Cardiac fibroblast (primary cell): ENCODE results near the gene ATP8A1.

Experiments used
- DNase-seq, 2 donors: peaks; one replicate each; pipeline versions ENCODE4 v3.0.0 to v3.0.0-alpha.2; 2010; ENCODE audit warnings: low read depth in 2 of 2
- H3K4me3 ChIP-seq, 2 donors: replicated peaks in 1 of 2; 1 replicate in 1 of 2; 2 replicates in 1 of 2; pipeline ENCODE4 v1.5.1; 2011; ENCODE audit warnings: low read depth in 2 of 2, low read length in 2 of 2, mild to moderate bottlenecking in 2 of 2, moderate library complexity in 1 of 2
- CTCF ChIP-seq: IDR thresholded peaks from one replicate; pipeline ENCODE4 v1.5.1; 2011; ENCODE audit warnings: low read depth, mild to moderate bottlenecking, low read length, inconsistent platforms

Gene ATP8A1

GRCh38 chr4:42366959-42367358 lies 289.9 kb downstream of the ATP8A1 start:
- TF ChIP-seq CTCF = no peak
- H3K4me3 ChIP-seq = no peak overlapping the region
- no peak for DNase-seq

GRCh38 chr4:42364266-42365053 lies 292.4 kb downstream of the ATP8A1 start:
- DNase-seq = no peak
- TF ChIP-seq CTCF = no peak

GRCh38 chr4:42363614-42364013 lies 293.3 kb downstream of the ATP8A1 start:
- TF ChIP-seq CTCF = no peak

More at GRCh38 chr4:42364266-42365053, 292.4 kb downstream of the ATP8A1 start:
- H3K4me3 ChIP-seq = no peak overlapping the region

GRCh38 chr4:42362591-42362990 lies 294.3 kb downstream of the ATP8A1 start:
- TF ChIP-seq CTCF = no peak
- no peak for DNase-seq
- no peak overlapping the region for H3K4me3 ChIP-seq

More at GRCh38 chr4:42363614-42364013, 293.3 kb downstream of the ATP8A1 start:
- H3K4me3 ChIP-seq = no peak overlapping the region
- no peak for DNase-seq

GRCh38 chr4:42361456-42361855 lies 295.4 kb downstream of the ATP8A1 start:
- TF ChIP-seq CTCF = no peak
- no peak overlapping the region for H3K4me3 ChIP-seq
- no peak for DNase-seq

GRCh38 chr4:42360256-42360669 lies 296.6 kb downstream of the ATP8A1 start:
- no peak overlapping the region for H3K4me3 ChIP-seq
- TF ChIP-seq CTCF = no peak
- no peak for DNase-seq

GRCh38 chr4:42359711-42360110 lies 297.2 kb downstream of the ATP8A1 start:
- DNase-seq = peak; percentile 45 to 48
- TF ChIP-seq CTCF = no peak
- H3K4me3 ChIP-seq = peak overlapping the region in 1 of 2 donors; percentile 24
